ENCODE data around the gene TAF11L2.
"Not testable (repeated sequence)": the region's sequence is repeated elsewhere in the genome, so short reads cannot be mapped to it uniquely, and the experiment has no call there.

Gene TAF11L2

DNA sequence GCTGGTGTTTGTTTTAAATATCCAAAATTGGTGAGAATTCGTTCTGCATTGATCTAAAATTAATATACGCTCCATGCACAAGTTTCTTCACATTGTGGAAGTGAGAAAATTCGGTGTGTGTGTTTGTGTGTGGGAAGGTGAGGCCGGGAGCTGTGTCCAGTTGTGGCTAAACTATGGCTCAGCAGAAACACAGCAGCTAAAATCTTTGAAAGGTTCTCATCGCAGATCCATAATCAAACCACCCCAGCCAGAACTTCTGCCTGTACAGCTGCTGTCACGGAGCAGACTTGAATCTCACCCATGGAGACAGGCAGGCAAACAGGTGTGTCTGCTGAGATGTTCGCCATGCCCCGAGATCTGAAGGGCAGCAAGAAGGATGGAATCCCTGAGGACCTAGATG is at the start of gene TAF11L2:
Gene TAF11L2 (plus strand): TSS at position 301 of the 400 bp plus-strand sequence.
- H3K36me3 ChIP-seq (replicated peaks); in situ Hi-C loops (cut with HindIII; ENCODE audit: low pct_ligation_motif_present, low sequenced_read_pairs); DNase-seq; H3K4me3 ChIP-seq (ENCODE audit: low read depth, low read length); H3K27ac ChIP-seq; H3K27me3 ChIP-seq (replicated peaks): not testable (repeated sequence)

DNA sequence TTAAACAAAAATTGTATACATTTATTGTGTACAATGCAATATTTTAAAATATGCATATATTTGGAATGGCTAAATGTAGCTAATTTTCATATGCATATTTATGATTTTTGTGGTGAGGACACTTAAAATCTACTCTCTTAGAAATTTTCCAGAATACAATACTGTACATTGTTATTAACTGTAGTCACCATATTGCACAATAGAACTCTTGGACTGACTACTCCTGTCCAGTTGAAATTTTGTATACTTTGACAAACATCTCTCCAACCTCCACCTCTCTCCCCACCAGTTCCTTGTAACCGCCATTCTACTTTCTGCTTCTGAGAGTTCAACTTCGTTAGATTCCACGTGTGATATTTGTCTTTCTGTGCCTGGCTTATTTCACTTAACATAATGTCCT is 49.2 kb upstream of the TAF11L2 start:
- TF ChIP-seq, protein P1, sequence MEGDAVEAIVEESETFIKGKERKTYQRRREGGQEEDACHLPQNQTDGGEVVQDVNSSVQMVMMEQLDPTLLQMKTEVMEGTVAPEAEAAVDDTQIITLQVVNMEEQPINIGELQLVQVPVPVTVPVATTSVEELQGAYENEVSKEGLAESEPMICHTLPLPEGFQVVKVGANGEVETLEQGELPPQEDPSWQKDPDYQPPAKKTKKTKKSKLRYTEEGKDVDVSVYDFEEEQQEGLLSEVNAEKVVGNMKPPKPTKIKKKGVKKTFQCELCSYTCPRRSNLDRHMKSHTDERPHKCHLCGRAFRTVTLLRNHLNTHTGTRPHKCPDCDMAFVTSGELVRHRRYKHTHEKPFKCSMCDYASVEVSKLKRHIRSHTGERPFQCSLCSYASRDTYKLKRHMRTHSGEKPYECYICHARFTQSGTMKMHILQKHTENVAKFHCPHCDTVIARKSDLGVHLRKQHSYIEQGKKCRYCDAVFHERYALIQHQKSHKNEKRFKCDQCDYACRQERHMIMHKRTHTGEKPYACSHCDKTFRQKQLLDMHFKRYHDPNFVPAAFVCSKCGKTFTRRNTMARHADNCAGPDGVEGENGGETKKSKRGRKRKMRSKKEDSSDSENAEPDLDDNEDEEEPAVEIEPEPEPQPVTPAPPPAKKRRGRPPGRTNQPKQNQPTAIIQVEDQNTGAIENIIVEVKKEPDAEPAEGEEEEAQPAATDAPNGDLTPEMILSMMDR (IDR thresholded peaks at IDR 0.05; ENCODE audit: low read depth, low read length, missing control alignments), result no peak
- in situ Hi-C loops (cut with HindIII; ENCODE audit: low pct_ligation_motif_present, low sequenced_read_pairs), result no loop called here
- Histone ChIP-seq H3K36me3 (replicated peaks) (no peaks in the 10 kb centered on the region), H3K27me3 (replicated peaks) (no peaks in the 10 kb centered on the region), H3K27ac (no peak overlapping the region), H3K4me3 (ENCODE audit: low read depth, low read length) (no peak overlapping the region)
- DNase-seq, result no peak

DNA sequence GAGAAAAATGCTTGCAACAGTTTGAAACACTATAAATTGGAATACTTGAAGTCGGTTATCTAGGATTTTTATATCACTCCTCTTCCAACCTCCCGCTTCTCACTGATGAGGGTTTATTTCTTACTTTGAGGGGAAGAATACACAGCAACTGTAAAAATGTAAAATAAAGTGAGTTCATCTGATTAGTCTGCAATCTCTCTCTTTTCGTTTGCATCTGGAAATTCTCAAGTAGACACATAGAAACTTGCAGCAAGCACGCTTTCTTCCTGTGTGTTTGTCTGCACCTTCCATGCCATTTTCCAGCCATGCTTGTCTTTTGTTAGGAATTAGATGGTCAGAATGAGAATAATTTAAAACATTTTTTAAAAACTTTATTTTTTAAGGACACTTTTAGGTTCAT is 45.1 kb upstream of the TAF11L2 start:
- DNase-seq, result no peak
- TF ChIP-seq, protein P1 (IDR thresholded peaks at IDR 0.05; ENCODE audit: low read depth, low read length, missing control alignments), result no peak
- H3K4me3 ChIP-seq (ENCODE audit: low read depth, low read length), result no peak overlapping the region
- no peaks in the 10 kb centered on the region for H3K36me3 ChIP-seq (replicated peaks)
- no peaks in the 10 kb centered on the region for H3K27me3 ChIP-seq (replicated peaks)
- in situ Hi-C loops (cut with HindIII; ENCODE audit: low pct_ligation_motif_present, low sequenced_read_pairs), result no loop called here
- H3K27ac ChIP-seq, result no peak overlapping the region

DNA sequence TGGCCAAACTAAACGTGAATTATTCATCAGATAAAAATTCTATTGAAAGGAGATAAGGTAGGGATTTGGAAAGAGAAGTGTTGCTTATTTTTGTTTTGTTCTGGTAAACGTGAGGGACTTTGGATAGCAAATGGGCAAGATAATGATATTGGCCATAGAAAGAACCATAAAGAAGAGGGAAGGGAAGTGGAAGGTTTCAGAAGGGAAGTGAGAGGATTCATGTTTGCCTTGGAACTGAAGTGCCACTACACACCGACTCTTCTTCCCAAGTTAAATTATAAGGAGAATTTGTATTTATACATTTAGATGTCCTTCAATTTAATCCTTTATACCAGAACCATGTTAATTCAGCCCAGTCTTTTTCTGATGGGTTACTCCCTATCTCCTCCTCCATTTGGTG is 42.1 kb upstream of the TAF11L2 start:
- TF ChIP-seq, protein P1 (IDR thresholded peaks at IDR 0.05; ENCODE audit: low read depth, low read length, missing control alignments), result no peak
- no peak overlapping the region for H3K27ac ChIP-seq
- no peak overlapping the region for H3K4me3 ChIP-seq (ENCODE audit: low read depth, low read length)
- in situ Hi-C loops (cut with HindIII; ENCODE audit: low pct_ligation_motif_present, low sequenced_read_pairs), result no loop called here
- DNase-seq, result no peak
- no peaks in the 10 kb centered on the region for H3K36me3 ChIP-seq (replicated peaks)
- no peaks in the 10 kb centered on the region for H3K27me3 ChIP-seq (replicated peaks)

DNA sequence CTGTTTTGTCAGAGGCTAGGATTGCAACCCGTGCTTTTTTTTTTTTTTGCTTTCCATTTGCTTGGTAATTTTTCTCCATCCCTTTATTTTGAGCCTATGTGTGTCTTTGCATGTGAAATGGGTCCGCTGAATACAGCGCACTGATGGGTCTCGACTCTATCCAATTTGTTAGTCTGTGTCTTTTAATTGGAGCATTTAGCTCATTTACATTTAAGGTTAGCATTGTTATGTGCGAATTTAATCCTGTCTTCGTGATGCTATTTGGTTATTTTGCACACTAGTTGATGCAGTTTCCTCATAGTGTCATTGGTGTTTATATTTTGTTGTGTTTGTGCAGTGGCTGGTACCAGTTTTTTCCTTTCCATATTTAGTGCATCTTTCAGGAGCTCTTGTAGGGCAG is 36.2 kb upstream of the TAF11L2 start:
- no peak for DNase-seq
- in situ Hi-C loops (cut with HindIII; ENCODE audit: low pct_ligation_motif_present, low sequenced_read_pairs), result no loop called here

DNA sequence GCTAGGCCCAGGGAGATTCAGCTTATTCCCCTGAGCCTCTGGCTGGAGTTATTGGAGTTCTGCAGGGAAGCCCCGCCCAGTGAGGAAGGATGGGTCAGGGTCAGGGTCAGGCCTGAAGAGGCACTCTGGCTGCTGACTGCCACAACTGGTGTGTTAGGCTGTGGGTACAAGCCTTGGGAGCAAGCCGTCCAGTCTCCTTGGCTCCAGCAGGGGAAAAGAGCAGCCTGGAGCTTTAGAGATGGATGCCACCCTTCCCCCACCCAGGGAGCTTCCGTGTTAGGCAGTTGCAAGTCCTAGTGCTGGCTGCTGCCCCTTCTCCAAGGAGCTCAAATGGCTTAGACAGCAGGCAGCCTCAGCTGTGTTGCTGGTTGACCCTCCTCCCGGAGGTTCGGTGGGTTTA is 34.4 kb upstream of the TAF11L2 start:
- in situ Hi-C loops (cut with HindIII; ENCODE audit: low pct_ligation_motif_present, low sequenced_read_pairs), result no loop called here
- DNase-seq, result no peak
- H3K27me3 ChIP-seq (replicated peaks), result no peaks in the 10 kb centered on the region
- H3K4me3 ChIP-seq (ENCODE audit: low read depth, low read length), result no peak overlapping the region
- H3K36me3 ChIP-seq (replicated peaks), result no peaks in the 10 kb centered on the region
- TF ChIP-seq, protein P1 (IDR thresholded peaks at IDR 0.05; ENCODE audit: low read depth, low read length, missing control alignments), result no peak
- no peak overlapping the region for H3K27ac ChIP-seq

More for the DNA sequence above, 36.2 kb upstream of the TAF11L2 start:
- no peaks in the 10 kb centered on the region for H3K27me3 ChIP-seq (replicated peaks)
- H3K36me3 ChIP-seq (replicated peaks), result no peaks in the 10 kb centered on the region
- H3K4me3 ChIP-seq (ENCODE audit: low read depth, low read length), result no peak overlapping the region
- no peak overlapping the region for H3K27ac ChIP-seq
- TF ChIP-seq, protein P1 (IDR thresholded peaks at IDR 0.05; ENCODE audit: low read depth, low read length, missing control alignments), result no peak

All from brain microvascular endothelial cell (primary cell).